HG03175 (cell line): ENCODE results near the gene TMEM200B.
"Not testable (repeated sequence)": the region's sequence is repeated elsewhere in the genome, so short reads cannot be mapped to it uniquely, and the experiment has no call there.

Source experiments
- ATAC-seq: cut with Tn5 transposase; IDR thresholded peaks from one replicate; pipeline ENCODE4 v1.9.1; 2021; ENCODE audit warnings: mild to moderate bottlenecking, moderate library complexity; ENCODE audit not compliant: unreplicated experiment

TMEM200B gene

DNA sequence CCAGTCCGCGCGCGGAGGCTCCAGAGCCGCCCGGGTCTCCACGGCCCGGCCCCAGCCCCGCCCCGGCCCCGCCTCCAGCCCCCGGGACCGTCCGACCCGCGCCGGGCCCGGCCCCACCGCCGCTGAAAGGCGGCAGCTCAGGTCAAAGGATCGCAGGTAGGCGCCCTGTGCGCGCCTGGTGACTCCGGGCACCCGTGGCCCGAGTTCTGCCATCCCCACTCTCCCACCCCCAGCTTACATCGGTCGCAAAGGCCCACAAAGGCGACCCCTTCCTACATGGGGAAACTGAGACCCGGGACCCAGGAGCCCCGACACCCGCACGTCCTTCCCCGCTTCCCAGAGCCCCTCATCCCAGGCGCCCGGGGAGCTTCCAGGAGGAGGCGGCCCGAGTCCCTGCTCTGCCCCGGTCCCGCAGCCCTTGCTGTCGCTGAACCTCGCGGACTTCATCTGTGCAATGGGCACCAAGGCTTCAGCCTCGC lies at the start of gene TMEM200B:
Gene TMEM200B, minus strand, starts transcription at position 17 of the 479 bp plus-strand sequence. CDS start 2,075 bp downstream, outside the sequence.
- no peak for ATAC-seq

DNA sequence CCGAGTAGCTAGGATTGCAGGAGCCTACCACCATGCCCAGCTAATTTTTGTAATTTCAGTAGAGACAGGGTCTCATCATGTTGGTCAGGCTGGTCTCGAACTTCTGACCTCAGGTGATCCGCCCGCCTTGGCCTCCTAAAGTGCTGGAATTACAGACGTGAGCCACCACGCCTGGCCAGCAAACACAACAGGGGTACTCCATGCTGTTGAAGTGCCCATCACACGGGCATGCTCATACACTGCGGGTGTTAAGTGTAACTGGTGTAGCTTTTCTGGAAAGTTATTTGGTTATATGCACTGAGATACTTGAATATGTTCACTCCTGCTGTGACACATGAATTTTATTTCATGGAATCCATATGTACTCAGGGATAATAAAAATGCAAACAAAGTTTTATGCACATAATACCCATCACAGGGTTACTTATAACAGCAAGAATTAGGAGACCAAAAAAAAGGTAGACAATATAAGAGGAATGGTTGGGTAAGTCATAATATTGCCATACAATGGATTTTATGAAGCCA lies 48.8 kb upstream of the TMEM200B start:
- ATAC-seq, result no peak

- ATAC-seq, result no peak
Measured at GRCh38 chr1:29171521-29171920, 47.8 kb upstream of the TMEM200B start.

GRCh38 chr1:29171089-29171488 lies 47.4 kb upstream of the TMEM200B start:
- ATAC-seq, result no peak

GRCh38 chr1:29169976-29170375 lies 46.3 kb upstream of the TMEM200B start:
- no peak for ATAC-seq

DNA sequence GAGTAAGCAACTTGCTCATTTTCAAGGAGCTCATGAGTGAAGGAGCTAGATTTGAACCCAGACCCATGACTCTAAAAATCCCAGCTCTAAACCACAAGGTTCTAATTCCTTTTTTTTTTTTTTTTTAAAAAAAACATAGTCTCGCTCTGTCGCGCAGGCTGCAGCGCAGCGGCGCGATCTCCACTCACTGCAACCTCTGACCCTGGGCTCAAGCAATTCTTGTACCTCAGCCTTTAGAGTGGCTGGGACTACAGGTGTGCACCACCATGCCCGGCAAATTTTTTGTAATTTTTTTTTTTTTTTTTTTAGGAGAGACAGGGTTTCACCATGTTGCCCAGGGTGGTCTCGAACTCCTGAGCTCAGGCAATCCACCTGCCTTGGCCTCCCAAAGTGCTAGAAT lies 44.2 kb upstream of the TMEM200B start:
- no peak for ATAC-seq

DNA sequence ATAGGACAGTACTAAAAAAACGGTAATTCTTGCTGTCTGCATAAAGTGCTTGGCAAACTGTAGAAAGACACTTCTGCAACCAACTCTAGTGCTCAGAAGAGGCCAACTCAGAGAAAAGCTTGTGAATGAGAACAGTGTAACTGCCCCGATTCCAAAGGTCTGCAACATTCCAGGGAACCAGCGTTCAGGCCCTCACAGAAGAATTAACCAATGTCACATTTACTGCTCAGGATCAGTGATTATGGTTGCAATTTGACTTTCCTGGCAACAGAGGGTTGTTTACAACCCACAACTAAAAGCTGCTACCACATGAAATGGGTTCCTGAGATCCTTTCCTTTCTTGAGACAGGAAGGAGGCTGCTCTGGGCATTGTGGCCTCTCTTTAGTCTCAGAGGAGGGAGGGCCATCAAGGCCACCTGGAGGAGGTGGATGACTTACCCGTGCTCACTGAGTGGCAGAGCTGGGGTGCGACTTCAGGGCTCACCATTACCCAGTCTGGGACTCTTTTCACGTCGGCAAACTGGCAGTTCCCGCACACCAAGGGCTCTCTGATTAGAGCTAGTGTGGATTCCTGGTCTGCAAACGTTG lies 42.7 kb upstream of the TMEM200B start:
- ATAC-seq, result no peak

DNA sequence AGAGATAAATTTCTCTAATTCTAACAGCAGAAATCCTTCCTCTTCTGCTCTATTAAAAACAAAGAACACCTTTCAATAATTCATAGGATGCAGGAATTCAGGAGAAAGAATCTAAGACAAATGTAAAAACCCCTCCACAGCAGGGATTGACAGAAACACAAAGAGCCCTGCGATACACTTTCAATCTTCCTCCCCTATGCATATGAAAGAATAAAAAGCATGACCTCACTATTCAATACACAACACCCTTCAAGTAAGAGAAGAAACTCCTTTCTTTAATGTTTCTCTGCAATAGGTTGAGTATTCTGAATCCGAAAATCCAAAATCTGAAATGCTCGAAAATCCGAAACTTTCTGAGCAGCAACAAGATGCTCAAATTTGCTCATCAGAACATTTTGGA lies 40.9 kb upstream of the TMEM200B start:
- ATAC-seq, result no peak

GRCh38 chr1:29162476-29163138 lies 38.9 kb upstream of the TMEM200B start:
- ATAC-seq, result no peak

DNA sequence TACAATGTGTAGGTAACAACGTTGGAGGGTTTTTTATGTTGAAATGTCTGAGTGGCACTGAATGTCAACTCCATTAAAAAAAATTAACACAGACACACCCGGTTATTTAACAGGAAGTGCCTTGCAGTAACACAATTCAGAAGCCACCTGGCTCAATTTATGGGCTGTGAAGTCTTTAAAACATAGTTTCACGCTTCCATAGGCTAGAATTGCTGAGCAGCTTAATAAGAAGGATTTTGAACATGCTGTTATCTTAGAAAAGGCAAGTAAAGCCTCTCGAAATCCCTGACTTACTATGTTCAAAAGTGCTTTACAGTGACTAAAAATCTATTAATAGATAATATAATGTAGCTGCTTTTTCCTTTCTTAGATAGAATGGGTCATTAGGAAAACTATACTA lies 38.3 kb upstream of the TMEM200B start:
- ATAC-seq, result no peak

DNA sequence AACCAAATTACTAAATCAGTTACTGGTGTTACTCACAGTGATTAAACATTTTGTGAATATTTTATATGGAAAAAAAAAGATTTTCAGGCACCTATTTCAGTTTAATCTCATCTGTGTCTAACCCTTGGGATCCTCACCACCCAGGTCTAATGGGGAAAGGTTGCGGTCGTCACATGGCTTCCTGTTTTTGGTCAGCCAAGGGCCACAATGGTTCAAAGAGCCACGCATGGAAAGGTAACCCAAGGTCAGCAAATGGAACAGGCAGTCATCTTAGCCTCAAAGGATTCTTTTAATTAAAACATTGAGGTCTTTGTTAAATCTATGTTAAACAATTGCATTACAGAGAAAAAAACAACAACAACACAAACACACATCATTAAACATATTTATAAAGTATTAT lies 36.1 kb upstream of the TMEM200B start:
- no peak for ATAC-seq

GRCh38 chr1:29157269-29157601 lies 33.5 kb upstream of the TMEM200B start:
- no peak for ATAC-seq

DNA sequence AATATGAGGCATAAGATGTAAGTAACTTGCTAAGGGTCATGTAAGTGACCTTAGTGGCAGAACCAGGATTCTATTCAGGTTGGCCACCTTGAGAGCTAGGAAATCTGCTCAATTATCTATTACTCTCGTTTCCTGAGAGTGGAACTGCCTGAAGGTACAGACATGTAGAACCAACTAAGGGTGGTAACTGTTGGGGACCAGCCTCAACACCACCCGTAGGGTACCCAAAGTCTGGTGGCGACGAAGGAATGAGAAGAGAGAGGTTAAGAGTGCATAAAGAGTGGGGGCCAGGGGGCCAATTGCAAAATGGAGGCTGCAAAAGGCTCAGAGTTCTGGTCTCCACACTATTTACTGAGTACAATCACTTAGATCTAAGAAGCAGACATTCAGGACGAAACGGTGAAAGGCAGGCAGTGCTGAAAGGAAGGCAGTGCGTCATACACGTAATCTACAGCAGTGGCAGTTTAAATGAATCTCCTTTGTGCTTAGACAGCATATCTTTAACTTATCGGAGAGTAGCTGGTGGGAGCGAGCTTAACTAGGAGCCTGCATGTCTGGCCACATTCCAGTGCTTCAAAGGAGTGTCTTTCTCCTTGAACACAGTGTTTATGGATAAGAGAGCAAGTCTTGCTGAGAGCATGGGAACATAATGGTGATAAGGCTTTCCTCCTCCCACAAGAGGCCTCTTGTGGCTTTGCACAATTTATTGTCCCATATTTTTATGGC lies 33.0 kb upstream of the TMEM200B start:
- no peak for ATAC-seq

DNA sequence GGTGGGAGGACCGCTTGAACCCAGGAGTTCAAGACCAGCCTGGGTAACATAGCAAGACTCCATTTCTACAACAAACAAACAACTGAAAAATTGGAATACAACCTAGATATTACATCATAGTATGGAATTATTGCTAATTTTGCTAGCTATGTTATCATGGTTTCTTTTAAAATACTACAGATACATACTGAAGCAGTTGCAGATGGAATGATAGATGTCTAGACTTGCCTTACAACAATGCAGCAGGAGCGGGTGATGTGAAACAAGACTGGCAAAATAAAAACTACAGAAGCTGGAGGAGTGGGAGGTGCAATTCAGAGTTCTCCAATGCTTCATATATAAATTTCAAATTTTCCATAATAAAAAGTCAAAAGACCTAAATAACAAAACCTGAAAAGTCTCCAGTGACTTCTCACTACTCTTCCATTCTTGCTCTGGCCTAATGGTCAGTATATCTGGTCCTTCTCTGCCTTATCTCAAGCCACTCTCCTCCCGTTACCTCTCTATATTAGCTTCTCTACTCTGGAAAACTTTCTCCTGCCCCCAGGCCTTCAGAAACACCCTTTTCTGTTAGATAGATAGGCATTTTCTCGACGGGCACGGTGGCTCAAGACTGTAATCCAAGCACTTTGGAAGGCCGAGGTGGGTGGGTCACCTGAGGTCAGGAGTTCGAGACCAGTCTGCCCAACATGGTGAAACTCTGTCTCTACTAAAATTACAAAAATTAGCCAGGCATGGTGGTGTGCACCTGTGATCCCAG lies 28.5 kb upstream of the TMEM200B start:
- no peak for ATAC-seq

DNA sequence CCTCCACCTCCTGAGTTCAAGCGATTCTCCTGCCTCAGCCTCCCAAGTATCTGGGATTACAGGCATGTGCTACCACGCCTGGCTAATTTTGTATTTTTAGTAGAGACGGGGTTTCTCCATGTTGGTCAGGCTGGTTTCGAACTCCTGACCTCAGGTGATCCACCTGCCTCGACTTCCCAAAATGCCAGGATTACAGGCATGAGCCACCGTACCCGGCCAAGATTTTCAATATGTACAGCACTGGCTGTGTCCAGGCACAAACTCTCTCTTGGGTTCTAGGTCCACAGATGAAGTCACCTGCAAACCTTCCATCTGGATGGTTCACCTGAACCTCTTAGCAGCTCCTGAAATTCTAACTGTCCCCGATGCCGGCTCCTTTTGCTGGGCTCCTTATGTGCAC lies 26.6 kb upstream of the TMEM200B start:
- not testable (repeated sequence) for ATAC-seq

DNA sequence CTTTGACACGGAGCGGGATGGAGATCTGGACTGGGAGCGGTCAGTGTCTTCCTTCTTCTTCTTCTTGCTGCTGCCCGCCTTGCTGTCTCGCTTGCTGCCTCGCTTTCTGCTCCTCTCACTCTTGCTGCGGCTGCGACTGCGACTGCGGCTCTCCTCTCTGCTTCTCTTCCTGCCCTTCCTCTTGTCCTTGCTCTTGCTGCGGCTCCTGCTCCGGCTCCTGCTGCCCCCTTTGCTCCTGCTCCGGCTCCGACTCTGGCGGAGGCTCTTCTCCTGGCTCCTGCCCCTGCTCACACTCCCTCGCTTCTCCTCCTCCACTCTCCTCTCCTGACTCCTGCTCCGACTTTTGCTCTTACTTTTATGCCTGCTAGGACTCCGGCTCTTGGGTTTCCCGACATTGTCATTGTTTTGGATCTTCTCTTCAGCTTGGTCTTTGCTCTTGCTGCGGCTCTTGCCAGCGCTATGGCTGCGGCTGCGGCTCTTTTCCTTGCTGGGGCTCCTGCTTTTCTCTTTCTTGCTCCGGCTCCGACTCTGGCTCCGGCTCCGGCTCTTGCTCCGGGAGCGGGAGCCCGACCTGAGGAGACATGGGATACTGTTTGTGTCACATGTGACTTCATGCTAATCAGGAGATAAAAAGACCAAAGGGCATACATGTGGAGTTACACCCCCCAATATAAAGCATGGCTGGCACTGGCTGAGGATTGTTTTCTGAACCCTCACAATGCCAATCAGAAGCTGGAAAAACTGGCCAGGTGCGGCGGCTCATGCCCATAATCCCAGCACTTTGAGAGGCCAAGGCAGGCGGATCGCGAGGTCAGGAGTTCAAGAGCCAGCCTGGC lies 25.2 kb upstream of the TMEM200B start:
- ATAC-seq, result no peak

GRCh38 chr1:29145739-29146437 lies 22.2 kb upstream of the TMEM200B start:
- ATAC-seq, result no peak

- ATAC-seq, result no peak
Measured at GRCh38 chr1:29144178-29144577, 20.5 kb upstream of the TMEM200B start.

DNA sequence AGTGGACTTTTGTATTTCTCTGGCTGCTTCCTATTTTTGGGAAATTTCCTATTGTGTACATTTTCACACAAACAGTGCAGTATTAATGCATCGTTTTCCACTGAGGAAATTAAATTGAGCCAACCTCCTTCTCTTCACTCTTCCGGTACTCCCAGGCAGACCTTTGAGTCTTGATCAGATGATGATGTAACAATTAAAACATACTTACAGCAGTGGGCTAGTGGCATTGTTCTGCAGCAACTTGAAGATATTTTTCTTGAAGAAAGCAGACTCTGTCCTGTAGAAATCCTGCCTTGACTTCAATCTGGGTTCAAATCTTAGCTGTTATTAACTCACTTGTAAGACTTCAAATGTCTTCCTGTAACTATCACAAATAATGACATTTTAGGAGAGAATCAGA lies 19.0 kb upstream of the TMEM200B start:
- ATAC-seq, result no peak
